K562 (cell line): ENCODE measurements around the gene PDK1. TPM values are rescaled to one million over a fixed set of nuclear protein-coding genes. Genes with fewer than 3 reads are reported as not detected.

Experiments
- ATAC-seq: fragments of 200-7000 bp; cut with Tn5 transposase; 3 replicates; pipeline ENCODE4 v1.9.1; 2020; ENCODE audit warnings: moderate library complexity
- BruUV-seq: library from RNA; stranded (reverse); fragments of 400-500 nt; replicated peaks from 2 replicates; lab custom pipeline; 2021; lab: Mats Ljungman, UMichigan
- CTCF ChIA-PET: fragments of 300-600 bp; formaldehyde crosslinking; extraction: SDS; loops from one replicate; lab custom pipeline; 2021; ENCODE audit warnings: low intra/inter-chr PET ratio; lab: Yijun Ruan, JAX
- POLR2A ChIA-PET: fragments of 300-600, 350-650 bp; sonication (Branson Sonifier 250); formaldehyde crosslinking; extraction: SDS; loops from one replicate; lab custom pipeline; 2021; ENCODE audit warnings: antibody characterized with exemption, inconsistent platforms; lab: Yijun Ruan, JAX
- DNase-seq, 4 experiments: peaks; one replicate each; pipeline versions ENCODE4 v3.0.0 to v3.0.0-alpha.2; 2011 to 2018; ENCODE audit warnings: low spot score in 3 of 4, mixed read lengths in 3 of 4; ENCODE audit errors: extremely low read depth in 1 of 4
- FAIRE-seq: peaks from 2 replicates; lab custom pipeline; 2011; peaks lifted over from hg19 to GRCh38; lab: Jason Lieb, UNC
- H2AFZ ChIP-seq: 2 replicates; pipeline ENCODE4 v1.6.0; 2011; ENCODE audit warnings: low read depth, low read length, control low read depth, inconsistent platforms
- H3K27ac ChIP-seq: fragments of 200-600 bp; 3 replicates; pipeline ENCODE4 v1.8.0; 2011; ENCODE audit warnings: low read depth, mild to moderate bottlenecking, control low read depth, inconsistent platforms, low read length, moderate library complexity, mixed read lengths; ENCODE audit errors: extremely low read depth
- H3K27me3 ChIP-seq, 2 experiments: fragments of 300-600 bp in 1 of 2; 2 replicates in 1 of 2; 3 replicates in 1 of 2; pipeline versions ENCODE4 v1.6.0 to v1.8.0; 2011; ENCODE audit warnings: inconsistent platforms in 2 of 2, low read length in 2 of 2, mild to moderate bottlenecking in 1 of 2, mixed read lengths in 1 of 2, moderate library complexity in 1 of 2; ENCODE audit not compliant: control insufficient read depth in 2 of 2, insufficient read depth in 2 of 2
- H3K36me3 ChIP-seq: fragments of 300-600 bp; 3 replicates; pipeline ENCODE4 v1.8.0; 2011; ENCODE audit warnings: mild to moderate bottlenecking, low read length, inconsistent platforms; ENCODE audit not compliant: control insufficient read depth, insufficient read depth
- H3K4me1 ChIP-seq, 2 experiments: fragments of 200-600 bp in 1 of 2; replicated peaks in 1 of 2; 2 replicates in 1 of 2; 3 replicates in 1 of 2; pipeline versions ENCODE4 v1.5.1 to v1.8.0; 2011; ENCODE audit warnings: inconsistent platforms in 2 of 2, low read length in 2 of 2, mild to moderate bottlenecking in 1 of 2, mixed read lengths in 1 of 2, moderate library complexity in 1 of 2; ENCODE audit not compliant: control insufficient read depth in 2 of 2, insufficient read depth in 2 of 2
- H3K4me2 ChIP-seq: 2 replicates; pipeline ENCODE4 v1.6.1; 2011; ENCODE audit warnings: low read length, control low read depth, inconsistent platforms, mixed read lengths; ENCODE audit not compliant: insufficient read depth
- H3K4me3 ChIP-seq: fragments of 200-600 bp; sonication (generic), shearing (Covaris generic); 2 replicates; pipeline ENCODE4 v1.5.1; 2016; ENCODE audit warnings: control low read depth, inconsistent platforms
- H3K79me2 ChIP-seq: fragments of 200-600 bp; 3 replicates; pipeline ENCODE4 v1.8.0; 2011; ENCODE audit warnings: low read length, inconsistent platforms; ENCODE audit not compliant: control insufficient read depth, insufficient read depth
- H3K9ac ChIP-seq, 2 experiments: 2 replicates each; pipeline versions ENCODE4 v1.6.0 to v1.6.1; 2011; ENCODE audit warnings: low read depth in 2 of 2, low read length in 2 of 2, control low read depth in 1 of 2, inconsistent platforms in 1 of 2, mild to moderate bottlenecking in 1 of 2, mixed read lengths in 1 of 2; ENCODE audit not compliant: insufficient read depth in 1 of 2
- H3K9me1 ChIP-seq: one replicate; pipeline ENCODE4 v1.6.0; 2011; ENCODE audit warnings: inconsistent platforms, mild to moderate bottlenecking, low read length, moderate library complexity; ENCODE audit not compliant: control insufficient read depth, insufficient read depth
- H3K9me3 ChIP-seq: replicated peaks from 2 replicates; pipeline ENCODE4 v1.5.1; 2011; ENCODE audit warnings: low read depth, low read length, inconsistent platforms; ENCODE audit not compliant: control insufficient read depth, insufficient read depth
- H4K20me1 ChIP-seq: replicated peaks from 2 replicates; pipeline ENCODE4 v1.6.1; 2011; ENCODE audit warnings: low read length, inconsistent platforms, mixed read lengths; ENCODE audit not compliant: control insufficient read depth, insufficient read depth
- BRCA1 ChIP-seq, 2 experiments: fragments of 450-650 bp in 1 of 2; sonication (generic) in 1 of 2; formaldehyde crosslinking in 1 of 2; IDR thresholded peaks; 2 replicates each; pipeline versions ENCODE4 v1.5.0 to v1.6.1; 2017 to 2020; ENCODE audit warnings: mild to moderate bottlenecking in 1 of 2, missing genetic modification reagents in 1 of 2
- CBX2 ChIP-seq: fragments of 200-600 bp; sonication (generic); IDR thresholded peaks from one replicate; pipeline ENCODE4 v1.6.1; 2012; ENCODE audit warnings: mild to moderate bottlenecking, low read length, inconsistent platforms; ENCODE audit not compliant: insufficient read depth, poor library complexity, severe bottlenecking
- CTCF ChIP-seq, 3 experiments: IDR thresholded peaks in 2 of 3; conservative IDR thresholded peaks in 1 of 3; 2 replicates each; pipeline ENCODE4 v1.5.1; 2011 to 2012; ENCODE audit warnings: low read length in 3 of 3, mild to moderate bottlenecking in 3 of 3, control low read depth in 2 of 3, improper control_type of control experiment in 1 of 3, inconsistent platforms in 1 of 3, low read depth in 1 of 3, mixed read lengths in 1 of 3, moderate library complexity in 1 of 3; ENCODE audit not compliant: insufficient read depth in 2 of 3
- ESRRA ChIP-seq: fragments of 450-650 bp; IDR thresholded peaks from 2 replicates; pipeline ENCODE4 v1.6.1; 2014; ENCODE audit warnings: low read depth, mild to moderate bottlenecking, moderate library complexity, borderline replicate concordance
- GTF2A2 ChIP-seq: IDR thresholded peaks from 2 replicates; pipeline ENCODE4 v1.6.1; 2016; ENCODE audit warnings: mild to moderate bottlenecking, missing genetic modification characterization, missing compliant biosample characterization
- HLTF ChIP-seq: fragments of 450-650 bp; IDR thresholded peaks from 2 replicates; pipeline ENCODE4 v1.6.1; 2016
- LARP7 ChIP-seq: fragments of 450-650 bp; IDR thresholded peaks from 2 replicates; pipeline ENCODE4 v1.6.1; 2016
- MCM5 ChIP-seq: fragments of 450-650 bp; IDR thresholded peaks from 2 replicates; pipeline ENCODE4 v1.6.1; 2016; ENCODE audit warnings: low read depth
- MCM7 ChIP-seq, 2 experiments: fragments of 450-650 bp; IDR thresholded peaks; 2 replicates each; pipeline ENCODE4 v1.6.1; 2016 to 2018
- NR2C2 ChIP-seq, 2 experiments: fragments of 200-800 bp in 1 of 2; sonication (Bioruptor generic) in 1 of 2; sonication (generic) in 1 of 2; formaldehyde crosslinking in 1 of 2; IDR thresholded peaks; 2 replicates each; pipeline versions ENCODE4 v1.6.1 to v1.8.0; 2016 to 2022; ENCODE audit warnings: mild to moderate bottlenecking in 1 of 2, missing compliant biosample characterization in 1 of 2, missing genetic modification characterization in 1 of 2, missing genetic modification reagents in 1 of 2
- PTTG1 ChIP-seq: fragments of 450-650 bp; IDR thresholded peaks from 2 replicates; pipeline ENCODE4 v1.6.1; 2016; ENCODE audit warnings: low read depth, mild to moderate bottlenecking, missing genetic modification characterization, missing compliant biosample characterization
- RBM22 ChIP-seq: fragments of 200-400 bp; formaldehyde crosslinking; IDR thresholded peaks from 2 replicates; pipeline ENCODE4 v1.6.1; 2018; ENCODE audit warnings: low read length, low read depth; ENCODE audit not compliant: poor library complexity, severe bottlenecking
- SMARCB1 ChIP-seq: IDR thresholded peaks from 2 replicates; pipeline ENCODE4 v1.6.1; 2011; ENCODE audit warnings: improper control_type of control experiment, low read depth; ENCODE audit not compliant: insufficient read length
- TBL1XR1 ChIP-seq, 2 experiments: IDR thresholded peaks; 2 replicates each; pipeline ENCODE4 v1.6.1; 2012; ENCODE audit warnings: improper control_type of control experiment in 2 of 2, low read length in 2 of 2, mild to moderate bottlenecking in 1 of 2
- TCF3 ChIP-seq: sonication (generic); formaldehyde crosslinking; IDR thresholded peaks from 2 replicates; pipeline ENCODE4 v1.4.0; 2020; ENCODE audit warnings: mild to moderate bottlenecking, missing genetic modification reagents
- ZFP91 ChIP-seq: sonication (generic); formaldehyde crosslinking; IDR thresholded peaks from 2 replicates; pipeline ENCODE4 v1.8.0; 2022; ENCODE audit warnings: mild to moderate bottlenecking, missing genetic modification reagents
- ZFPM2 ChIP-seq: fragments of 250-450 bp; sonication (Bioruptor Pico); IDR thresholded peaks from 2 replicates; pipeline ENCODE4 v1.5.1; 2022; ENCODE audit warnings: mild to moderate bottlenecking
- ZNF146 ChIP-seq: IDR thresholded peaks from one replicate; pipeline ENCODE4 v1.6.1; 2018; ENCODE audit warnings: missing compliant biosample characterization; ENCODE audit not compliant: unreplicated experiment
- ZNF77 ChIP-seq: fragments of 250-450 bp; sonication (Bioruptor Pico); IDR thresholded peaks from 2 replicates; pipeline ENCODE4 v1.5.0; 2020
- WGBS: fragments of 100-300 bp; shearing (Covaris generic); methylation state at CpG from one replicate; pipeline ENCODE4 v1.1.6; 2016; ENCODE audit warnings: low coverage, mixed read lengths; ENCODE audit not compliant: insufficient coverage; ENCODE audit errors: missing lambda C conversion rate; 5-methylcytosine and 5-hydroxymethylcytosine counted together
- in situ Hi-C: fragments of 300-500 bp; cut with MboI; formaldehyde crosslinking; loops from 4 replicates; pipeline ENCODE4 v1.15.0; 2018; ENCODE audit warnings: inconsistent platforms, mixed read lengths
- intact Hi-C: fragments of 100-400 bp; cut with micrococcal nuclease; formaldehyde crosslinking; loops from 2 replicates; pipeline ENCODE4 v1.14.2; 2022
- polyA plus RNA-seq, 8 experiments: library from polyadenylated mRNA; depleted of rRNA in 4 of 8; stranded (reverse) in 5 of 8; unstranded in 3 of 8; fragments of >200 nt; fragmentation: Nextera tagmentation in 2 of 8; fragmentation: Illumina TruSeq in 1 of 8; extraction: Ambion mirVana in 2 of 8; extraction: Trizol in 1 of 8; gene quantifications; 2 replicates each; pipeline versions ENCODE4 v1.2.1 to v1.2.3, GENCODE V29; 2011 to 2014; ENCODE audit warnings: inconsistent platforms in 1 of 8, missing spikeins in 1 of 8
- total RNA-seq, 7 experiments: library from RNA; depleted of rRNA in 6 of 7; stranded (reverse); fragments of >200 nt in 6 of 7; fragmentation: Illumina TruSeq in 2 of 7; extraction: Trizol in 2 of 7; gene quantifications; 2 replicates each; pipeline versions ENCODE4 v1.2.1 to v1.2.3, GENCODE V29; 2011 to 2021; ENCODE audit warnings: low replicate concordance in 1 of 7

Gene PDK1
- total and polyA plus RNA-seq, 9 of the 15 experiments (the other 6 are each of a cell fraction or from before 2014, with no cell fraction given) = 3.5 to 176 (median 13.9) TPM

GRCh38 chr2:172609488-172609887 is 53.6 kb downstream of the PDK1 start (continued):
- TF ChIP-seq ZFPM2 (CRISPR knock-in tag) = no peak
- no peak for TF ChIP-seq MCM5
- TF ChIP-seq ZNF146 (CRISPR knock-in tag) = no peak
- TF ChIP-seq MCM7 (IDR thresholded peaks at IDR 0.05) = no peak
- no peak for TF ChIP-seq CBX2

GRCh38 chr2:172612051-172612450 is 56.2 kb downstream of the PDK1 start:
- DNase-seq = no peak
- no peaks in the 10 kb centered on the region for H3K4me1 ChIP-seq
- H3K9ac ChIP-seq = no peak overlapping the region
- H3K9me1 ChIP-seq = no peaks in the 10 kb centered on the region
- H3K9me3 ChIP-seq = no peaks in the 10 kb centered on the region
- POLR2A ChIA-PET = interaction anchor here (1.2 to 1.5 kb wide), 2 partner anchors 12 kb away, joined by 3 to 4 read pairs; no protein-coding TSS in a partner anchor
- H4K20me1 ChIP-seq = no peaks in the 10 kb centered on the region
- no peak overlapping the region for H3K4me2 ChIP-seq
- no peaks in the 10 kb centered on the region for H3K27me3 ChIP-seq
- TF ChIP-seq SMARCB1 = no peak
- no peak for TF ChIP-seq ESRRA
- no peak for TF ChIP-seq CTCF (IDR thresholded peaks at IDR 0.05 in 2 of 3, conservative IDR thresholded peaks at IDR 0.05 in 1 of 3; ENCODE audit: insufficient read depth in 2 of 3, low read depth in 1 of 3, low read length in 3 of 3)
- TF ChIP-seq ZFP91 (CRISPR knock-in tag) = no peak
- no peak for TF ChIP-seq TBL1XR1 (IDR thresholded peaks at IDR 0.05; ENCODE audit: low read length in 2 of 2)
- TF ChIP-seq HLTF = no peak
- no peak for TF ChIP-seq ZNF77 (CRISPR knock-in tag)
- no peak for TF ChIP-seq BRCA1 (IDR thresholded peaks at IDR 0.05)
- TF ChIP-seq BRCA1 (CRISPR knock-in tag; IDR thresholded peaks at IDR 0.05) = no peak
- no peak for TF ChIP-seq NR2C2 (CRISPR knock-in tag; IDR thresholded peaks at IDR 0.05)
- TF ChIP-seq NR2C2 (tag; IDR thresholded peaks at IDR 0.05) = no peak
- TF ChIP-seq TCF3 = no peak
- TF ChIP-seq RBM22 = no peak
- no peak for TF ChIP-seq LARP7
- TF ChIP-seq PTTG1 = no peak
- no peak for TF ChIP-seq GTF2A2 (tag)
- TF ChIP-seq, all 486 proteins: peak for 0
- CTCF ChIA-PET = no interaction called here
- intact Hi-C loops = no loop called here
- FAIRE-seq (no peak), ATAC-seq (no peak)
- H3K36me3 ChIP-seq = peaks cover 8% of the 10 kb centered on the region; the same call in 2 of the 3 replicates
- no TSS peak for BruUV-seq
- H2AFZ ChIP-seq = no peak overlapping the region
- in situ Hi-C loops = no loop called here
- no peak overlapping the region for H3K4me3 ChIP-seq
- 89% methylated on average over 4 of the region's 4 CpGs for whole genome bisulfite sequencing
- no peaks in the 10 kb centered on the region for H3K79me2 ChIP-seq
- no peak overlapping the region for H3K27ac ChIP-seq
